SH-SY5Y (cell line): Measurements from ENCODE around the gene CDC42BPB.

ENCODE experiments used
- GATA2 ChIP-seq: IDR thresholded peaks from 2 replicates; pipeline ENCODE4 v1.6.1; 2011; ENCODE audit warnings: mild to moderate bottlenecking, low read depth, low read length
- GATA3 ChIP-seq: IDR thresholded peaks from 2 replicates; pipeline ENCODE4 v1.6.1; 2011; ENCODE audit warnings: low read depth, mild to moderate bottlenecking, low read length, moderate library complexity

DNA sequence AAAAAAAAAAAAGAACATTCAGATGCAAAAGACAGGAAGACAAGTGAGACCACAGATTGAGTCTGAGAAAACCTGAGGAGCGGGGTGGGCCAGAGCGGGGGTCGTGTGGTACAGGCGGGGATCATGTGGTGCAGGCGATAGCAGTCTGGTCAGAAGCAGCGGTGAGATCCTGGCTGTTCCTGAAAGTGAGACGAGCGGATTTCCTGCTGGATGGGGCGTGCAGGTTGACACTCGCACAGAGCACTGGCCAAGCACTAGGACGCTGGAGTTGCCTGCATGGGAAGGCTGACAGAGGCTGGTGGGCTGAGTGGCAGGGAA is 35.7 kb downstream of the CDC42BPB start:
- TF ChIP-seq GATA2 (no peak), GATA3 (no peak)
